Psoas muscle (tissue), 8 donors: ENCODE data around the gene LPP. TPM values are rescaled to one million over a fixed set of nuclear protein-coding genes. Genes with fewer than 3 reads are reported as not detected.
A peak's percentile ranks its signal among the peaks of the same experiment; 100 is the strongest.

Experiments used
- ATAC-seq, 4 donors: fragments of 200-7000 bp; cut with Tn5 transposase; one replicate each; pipeline ENCODE4 v1.9.1; 2020; ENCODE audit warnings: moderate library complexity in 3 of 4, mild to moderate bottlenecking in 2 of 4
- DNase-seq, 2 donors: peaks; one replicate each; pipeline ENCODE4 v3.0.0-alpha.2; 2020
- H3K27ac ChIP-seq: fragments of 200-600 bp; one replicate; pipeline ENCODE4 v1.8.0; 2022
- H3K27me3 ChIP-seq, 3 donors: fragments of 200-600 bp in 1 of 3; one replicate each; pipeline versions ENCODE4 v1.6.1 to v1.8.0; 2013 to 2022; ENCODE audit warnings: low read length in 2 of 3, mild to moderate bottlenecking in 2 of 3, moderate library complexity in 1 of 3; ENCODE audit not compliant: insufficient read depth in 3 of 3
- H3K36me3 ChIP-seq, 2 donors: fragments of 200-600 bp in 1 of 2; one replicate each; pipeline versions ENCODE4 v1.6.1 to v1.8.0; 2013 to 2022; ENCODE audit warnings: low read depth in 1 of 2, mild to moderate bottlenecking in 1 of 2, moderate library complexity in 1 of 2; ENCODE audit not compliant: insufficient read depth in 1 of 2
- H3K4me1 ChIP-seq: fragments of 200-600 bp; one replicate; pipeline ENCODE4 v1.8.0; 2022
- H3K4me3 ChIP-seq: fragments of 200-600 bp; one replicate; pipeline ENCODE4 v1.8.0; 2022; ENCODE audit warnings: mild to moderate bottlenecking
- H3K9me3 ChIP-seq: fragments of 200-600 bp; one replicate; pipeline ENCODE4 v1.8.0; 2022
- WGBS, 3 donors: extraction: QIAGEN DNeasy Blood & Tissue Kit; methylation state at CpG; one replicate each; pipeline versions ENCODE4 v1.1.6 to v1.1.7; 2013; 5-methylcytosine and 5-hydroxymethylcytosine counted together
- intact Hi-C, 2 donors: fragments of 100-400 bp; cut with DNase I; formaldehyde crosslinking; loops; one replicate each; pipeline versions ENCODE4 v1.11.0 to v1.14.2; 2022
- polyA plus RNA-seq, 3 donors: library from polyadenylated mRNA; stranded (reverse); fragments of 200-250 nt; gene quantifications; one replicate each; pipeline ENCODE4 v1.2.3, GENCODE V29; 2013
- total RNA-seq, 4 donors: library from RNA; stranded (reverse); fragmentation: NEBNext Ultra II Directional in 2 of 4; extraction: Animal tissue kit (Norgen Biotek cat#: 25700) in 2 of 4; gene quantifications; one replicate each; pipeline versions ENCODE4 v1.2.1 to v1.2.4, GENCODE V29; 2021 to 2023
- TF ChIP-seq, protein P1 (sequence below): fragments of 200-600 bp; IDR thresholded peaks from one replicate; pipeline ENCODE4 v1.8.0; 2022; ENCODE audit warnings: antibody characterized with exemption
- donor health status: healthy with polysubstance abuse.
- donor health status: DM: no; HTN: no; CAD: no; lungs with moderate emphysema.
- donor health status: Bipolar disorder and iron deficiency.
- donor health status: healthy.
- donor health status: DM: yes; HTN: yes; CAD: no.
- donor health status: DM: no; HTN: no; CAD: no.
- donor health status: DM: no; HTN: no; CAD: no.
- donor health status: DM: yes; HTN: yes; CAD: no.

LPP gene
- total and polyA plus RNA-seq, 7 donors = 2.6 to 80.3 (median 42.8) TPM

DNA sequence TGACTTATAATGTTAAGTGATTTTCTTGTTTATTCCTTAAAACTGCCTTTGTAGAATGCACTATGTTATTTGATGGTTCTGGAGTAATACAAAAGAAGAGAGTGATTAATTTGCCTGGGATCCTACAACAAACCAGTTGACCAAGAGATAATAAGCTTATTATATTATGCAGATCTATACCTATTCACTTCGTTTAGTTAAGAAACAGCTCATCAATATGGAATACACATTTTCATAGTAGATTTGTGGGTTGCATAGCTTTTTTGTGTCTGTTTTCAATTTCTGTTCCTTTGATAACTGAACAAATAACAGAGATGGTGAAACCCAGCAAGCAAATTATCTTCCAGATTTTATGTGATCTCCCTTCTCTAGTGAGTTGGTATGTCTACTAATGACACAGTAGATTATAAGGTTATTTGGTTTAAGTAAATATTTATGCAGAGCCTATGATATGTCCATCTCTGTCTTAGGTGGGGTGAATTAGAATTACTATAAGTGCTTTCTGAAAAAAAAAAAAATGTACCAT lies 574.5 kb downstream of the LPP start:
- no peaks in the 10 kb centered on the region for H3K27me3 ChIP-seq
- DNase-seq = no peak
- no peaks in the 10 kb centered on the region for H3K9me3 ChIP-seq
- intact Hi-C loops = no loop called here
- 0 to 68% (median 66%) methylated on average over 1 of the region's 1 CpG for WGBS, 3 donors
- ATAC-seq = no peak
- H3K4me1 ChIP-seq = no peaks in the 10 kb centered on the region
- no peaks in the 10 kb centered on the region for H3K36me3 ChIP-seq
- TF ChIP-seq, protein P1, sequence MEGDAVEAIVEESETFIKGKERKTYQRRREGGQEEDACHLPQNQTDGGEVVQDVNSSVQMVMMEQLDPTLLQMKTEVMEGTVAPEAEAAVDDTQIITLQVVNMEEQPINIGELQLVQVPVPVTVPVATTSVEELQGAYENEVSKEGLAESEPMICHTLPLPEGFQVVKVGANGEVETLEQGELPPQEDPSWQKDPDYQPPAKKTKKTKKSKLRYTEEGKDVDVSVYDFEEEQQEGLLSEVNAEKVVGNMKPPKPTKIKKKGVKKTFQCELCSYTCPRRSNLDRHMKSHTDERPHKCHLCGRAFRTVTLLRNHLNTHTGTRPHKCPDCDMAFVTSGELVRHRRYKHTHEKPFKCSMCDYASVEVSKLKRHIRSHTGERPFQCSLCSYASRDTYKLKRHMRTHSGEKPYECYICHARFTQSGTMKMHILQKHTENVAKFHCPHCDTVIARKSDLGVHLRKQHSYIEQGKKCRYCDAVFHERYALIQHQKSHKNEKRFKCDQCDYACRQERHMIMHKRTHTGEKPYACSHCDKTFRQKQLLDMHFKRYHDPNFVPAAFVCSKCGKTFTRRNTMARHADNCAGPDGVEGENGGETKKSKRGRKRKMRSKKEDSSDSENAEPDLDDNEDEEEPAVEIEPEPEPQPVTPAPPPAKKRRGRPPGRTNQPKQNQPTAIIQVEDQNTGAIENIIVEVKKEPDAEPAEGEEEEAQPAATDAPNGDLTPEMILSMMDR = no peak
- H3K27ac ChIP-seq = no peak overlapping the region
- no peak overlapping the region for H3K4me3 ChIP-seq

DNA sequence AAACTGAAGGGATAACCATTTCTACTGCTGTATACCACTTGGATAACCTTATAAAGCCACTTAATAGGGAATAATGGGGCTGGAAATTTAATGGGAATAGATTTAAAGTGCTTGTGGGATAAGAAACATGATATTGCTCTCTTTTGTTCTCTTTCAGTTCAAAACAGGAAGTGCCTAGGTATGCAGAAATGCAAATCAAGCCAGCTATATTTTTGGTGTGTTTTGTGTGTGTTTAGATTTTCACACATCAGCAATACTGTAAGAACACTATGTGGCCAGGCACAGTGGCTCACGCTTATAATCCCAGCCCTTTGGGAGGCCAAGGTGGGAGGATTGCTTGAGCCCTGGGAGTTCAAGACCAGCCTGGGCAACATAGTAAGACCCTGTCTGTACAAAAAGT lies 575.5 kb downstream of the LPP start:
- H3K4me3 ChIP-seq = no peak overlapping the region
- DNase-seq (no peak), ATAC-seq (no peak)
- no peak overlapping the region for H3K27ac ChIP-seq
- intact Hi-C loops = no loop called here
- H3K9me3 ChIP-seq = no peaks in the 10 kb centered on the region
- H3K36me3 ChIP-seq = no peaks in the 10 kb centered on the region
- no peaks in the 10 kb centered on the region for H3K27me3 ChIP-seq
- 96 to 100% (median 100%) methylated on average over 1 of the region's 1 CpG for WGBS, 3 donors
- no peaks in the 10 kb centered on the region for H3K4me1 ChIP-seq
- TF ChIP-seq, protein P1 = no peak

DNA sequence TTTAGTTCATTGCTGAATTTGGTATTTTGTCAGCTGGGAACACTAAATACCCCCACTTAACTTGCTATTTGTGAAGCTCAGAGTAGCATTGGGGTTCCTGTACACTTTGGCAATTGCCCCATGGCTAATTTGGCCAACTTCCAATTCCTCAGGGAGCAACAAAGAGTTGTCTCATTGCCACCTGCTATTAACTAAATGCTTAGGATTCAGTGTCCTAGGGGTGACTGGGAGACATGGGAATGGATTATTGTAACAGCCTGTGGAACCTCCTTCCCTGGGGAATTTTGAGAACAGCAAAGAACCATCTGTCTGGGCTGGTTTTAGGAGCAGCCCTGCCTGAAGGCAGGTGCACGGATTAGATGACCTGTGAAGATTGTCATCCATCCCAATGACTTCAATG lies 580.4 kb downstream of the LPP start:
- peak in 1 of 4 donors; percentile 37 for ATAC-seq
- no peaks in the 10 kb centered on the region for H3K9me3 ChIP-seq
- H3K4me1 ChIP-seq = no peaks in the 10 kb centered on the region
- TF ChIP-seq, protein P1 = no peak
- H3K27me3 ChIP-seq = no peaks in the 10 kb centered on the region
- intact Hi-C loops = no loop called here
- H3K36me3 ChIP-seq = no peaks in the 10 kb centered on the region
- H3K27ac ChIP-seq = no peak overlapping the region
- no peak overlapping the region for H3K4me3 ChIP-seq
- DNase-seq = no peak
- 25 to 59% (median 34%) methylated on average over 1 of the region's 1 CpG for WGBS, 3 donors

DNA sequence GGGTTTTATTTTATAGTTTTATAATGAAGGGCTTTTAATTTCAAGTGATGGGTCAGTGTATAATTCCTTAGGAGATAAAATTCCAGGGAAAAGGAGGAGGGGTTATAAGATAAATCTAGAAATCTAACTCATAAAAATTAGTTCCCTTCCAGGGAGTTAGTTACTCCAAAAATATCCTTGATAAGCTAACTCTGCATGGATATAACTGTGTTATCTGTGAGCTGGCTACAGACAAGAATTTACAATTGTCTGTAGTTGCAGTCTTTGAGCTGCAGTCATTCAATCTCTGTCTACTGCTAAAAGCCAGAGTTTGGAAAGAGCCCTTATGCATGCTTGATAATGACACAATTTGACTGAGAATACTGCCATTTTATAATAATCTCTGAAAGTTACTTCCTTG lies 585.6 kb downstream of the LPP start:
- ATAC-seq = no peak
- Histone ChIP-seq H3K27ac (no peak overlapping the region), H3K27me3 (no peaks in the 10 kb centered on the region), H3K9me3 (no peaks in the 10 kb centered on the region), H3K4me3 (no peak overlapping the region), H3K36me3 (no peaks in the 10 kb centered on the region), H3K4me1 (peaks cover 23% of the 10 kb centered on the region)
- intact Hi-C loops = no loop called here
- DNase-seq = no peak
- TF ChIP-seq, protein P1 = no peak

DNA sequence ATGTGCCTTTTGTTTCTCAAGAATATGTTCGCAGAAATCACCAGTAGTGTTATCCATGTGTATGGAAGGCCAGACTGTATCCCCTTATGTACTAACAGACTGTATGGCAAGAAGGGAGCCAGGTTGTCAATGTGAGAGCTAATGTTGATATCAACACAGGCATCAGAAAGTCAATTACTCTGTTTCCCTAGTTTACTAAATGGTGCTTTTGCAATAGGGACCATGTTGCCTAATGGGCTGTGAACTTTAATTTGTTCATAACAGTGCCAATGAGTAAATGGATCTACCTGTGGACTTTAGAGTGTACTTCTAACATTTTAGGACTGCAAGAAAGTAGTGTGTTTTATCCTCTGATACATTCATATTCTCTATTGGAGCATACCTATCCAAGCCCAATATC lies 586.1 kb downstream of the LPP start:
- 96 to 100% (median 97%) methylated on average over 1 of the region's 1 CpG for WGBS, 3 donors
- ATAC-seq (no peak), DNase-seq (no peak)
- intact Hi-C loops = no loop called here
- H3K4me3 ChIP-seq = no peak overlapping the region
- no peaks in the 10 kb centered on the region for H3K36me3 ChIP-seq
- no peaks in the 10 kb centered on the region for H3K9me3 ChIP-seq
- no peaks in the 10 kb centered on the region for H3K27me3 ChIP-seq
- peaks cover 23% of the 10 kb centered on the region for H3K4me1 ChIP-seq
- TF ChIP-seq, protein P1 = no peak
- no peak overlapping the region for H3K27ac ChIP-seq
